ENCODE data around the gene MAP2K6.

MAP2K6 gene

GRCh38 chr17:69427486-69428197, 13.1 kb downstream of the MAP2K6 start:
- DNase-seq, result no peak

DNA sequence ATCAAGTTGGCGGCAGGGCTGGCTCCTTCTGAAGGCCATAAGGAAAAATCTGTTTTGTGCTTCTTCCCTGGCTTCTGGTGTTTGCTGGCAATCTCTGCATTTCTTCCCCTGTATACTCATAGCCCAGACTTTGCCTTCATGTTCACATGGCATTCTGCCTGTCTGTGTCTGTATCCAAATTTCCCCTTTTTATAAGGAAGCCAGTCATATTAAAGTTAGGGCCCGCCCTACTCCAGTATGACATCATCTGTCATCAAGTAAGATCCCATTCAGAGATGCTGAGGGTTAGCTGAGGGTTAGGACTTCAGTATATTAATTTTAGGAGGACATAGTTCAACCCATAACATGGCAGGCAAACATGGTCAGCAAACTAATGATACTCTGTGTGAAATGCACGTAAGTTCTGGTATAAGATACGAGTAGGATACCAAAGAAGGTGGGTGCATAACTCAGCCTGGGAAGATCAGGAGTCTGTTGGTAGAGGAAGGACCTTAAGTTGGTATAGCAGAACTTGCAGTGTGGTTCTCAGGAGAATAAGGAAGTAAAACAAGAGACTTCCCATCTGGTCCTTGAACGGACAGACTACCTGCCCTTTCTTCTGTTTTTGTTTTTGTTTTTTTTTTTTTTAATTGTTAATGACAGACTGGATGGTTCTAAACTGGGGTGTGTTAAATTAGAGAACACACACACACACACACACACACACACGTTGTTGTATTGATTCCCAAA, 13.9 kb downstream of the MAP2K6 start:
- DNase-seq, result no peak

- no peak for DNase-seq
These were observed 16.0 kb downstream of the MAP2K6 start for GRCh38 chr17:69430488-69430887.

DNA sequence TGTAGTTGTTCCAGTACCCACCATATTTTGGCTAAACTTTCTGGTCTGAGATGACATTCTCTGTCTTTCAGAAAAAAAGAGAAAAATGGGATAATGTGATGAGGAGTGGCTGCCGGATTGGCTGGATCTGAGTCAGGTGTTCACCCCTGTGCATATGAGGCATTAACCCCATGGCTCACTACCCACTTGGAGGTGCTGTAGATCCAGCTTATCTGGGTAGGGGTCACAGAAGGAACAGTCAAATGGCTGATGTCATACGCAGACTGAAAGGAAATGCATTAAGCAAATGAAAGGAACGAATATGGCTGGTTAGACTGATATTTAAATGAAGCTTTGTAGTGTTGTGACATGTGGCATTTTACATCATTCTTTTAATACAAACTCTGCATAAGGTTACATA, 17.3 kb downstream of the MAP2K6 start:
- no peak for DNase-seq

- DNase-seq, result no peak
These were observed 18.6 kb downstream of the MAP2K6 start for GRCh38 chr17:69433093-69433492.

GRCh38 chr17:69434164-69434579, 19.7 kb downstream of the MAP2K6 start:
- DNase-seq, result no peak

DNA sequence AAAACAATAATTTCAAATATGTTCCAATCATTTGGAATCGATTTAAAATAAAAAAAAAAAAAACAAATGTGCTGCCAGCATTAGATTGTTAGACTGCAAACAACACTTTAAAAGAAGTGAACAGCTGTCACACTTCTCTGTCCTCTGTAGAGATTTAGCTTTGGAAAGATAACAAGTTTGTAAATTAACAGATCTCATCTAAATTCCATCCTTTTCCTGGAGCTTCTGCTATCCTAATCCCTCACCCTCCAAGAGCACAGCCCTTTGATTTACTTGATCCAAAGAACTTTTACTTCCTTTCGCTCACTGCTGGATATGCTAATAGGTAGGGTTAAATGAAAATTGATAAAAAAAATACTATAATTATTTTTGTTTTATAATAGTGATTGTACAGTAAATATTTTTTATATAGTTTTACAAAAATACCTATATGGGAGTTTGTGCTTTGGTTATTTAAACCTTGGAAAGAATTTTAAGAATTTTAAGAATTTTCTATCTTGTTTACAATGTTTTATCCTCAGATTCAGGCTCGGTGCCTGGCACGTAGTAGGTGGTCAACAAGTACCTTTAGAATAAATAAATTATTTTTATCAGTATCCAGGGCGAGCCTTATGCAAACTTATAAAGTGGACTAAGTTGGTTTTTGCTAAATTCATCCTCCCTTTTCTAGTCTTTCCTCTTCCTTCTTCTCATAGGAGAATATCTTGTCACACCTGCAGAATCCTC, 21.6 kb downstream of the MAP2K6 start:
- DNase-seq, result no peak

DNA sequence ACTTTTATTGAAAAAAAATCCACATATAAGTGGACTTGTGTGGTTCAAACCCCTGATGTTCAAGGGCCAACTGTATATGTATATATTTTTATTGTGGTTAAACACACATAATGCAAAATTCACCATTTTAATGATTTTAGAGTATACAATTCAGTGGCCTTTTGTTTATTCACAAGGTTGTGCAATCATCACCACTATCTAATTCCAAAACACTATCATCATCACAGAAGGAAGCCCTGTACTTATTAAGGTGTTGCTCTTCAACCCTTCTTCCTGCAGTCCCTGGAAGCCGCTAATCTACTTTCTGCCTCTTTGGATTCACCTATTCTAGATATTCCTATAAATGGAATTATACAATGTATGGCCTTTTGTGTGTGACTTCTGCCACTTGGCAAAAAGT, 23.0 kb downstream of the MAP2K6 start:
- no peak for DNase-seq

- no peak for DNase-seq
These were observed 24.3 kb downstream of the MAP2K6 start for GRCh38 chr17:69438776-69439175.

DNA sequence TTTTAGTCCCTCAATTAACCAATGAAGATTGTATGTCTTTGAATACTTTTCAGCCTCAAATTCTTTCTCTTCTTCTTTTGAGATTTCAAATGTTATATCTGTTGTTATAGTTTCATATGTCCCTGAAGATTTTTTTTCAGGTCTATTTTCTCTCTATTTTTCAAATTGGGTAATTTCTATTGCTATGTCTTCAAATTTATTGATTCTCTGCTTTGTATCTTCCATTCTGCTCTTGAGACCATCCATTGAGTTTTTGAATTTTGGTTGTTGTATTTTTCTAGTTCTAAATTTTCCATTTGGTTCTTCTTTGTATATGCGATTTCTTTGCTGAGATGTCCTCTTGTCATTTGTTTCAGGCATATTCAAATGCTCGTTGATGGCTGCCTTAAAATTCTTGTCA, 26.7 kb downstream of the MAP2K6 start:
- no peak for DNase-seq

GRCh38 chr17:69443138-69443537, 28.6 kb downstream of the MAP2K6 start:
- no peak for DNase-seq

- DNase-seq, result no peak
These were observed 29.5 kb downstream of the MAP2K6 start for GRCh38 chr17:69444023-69444422.

DNA sequence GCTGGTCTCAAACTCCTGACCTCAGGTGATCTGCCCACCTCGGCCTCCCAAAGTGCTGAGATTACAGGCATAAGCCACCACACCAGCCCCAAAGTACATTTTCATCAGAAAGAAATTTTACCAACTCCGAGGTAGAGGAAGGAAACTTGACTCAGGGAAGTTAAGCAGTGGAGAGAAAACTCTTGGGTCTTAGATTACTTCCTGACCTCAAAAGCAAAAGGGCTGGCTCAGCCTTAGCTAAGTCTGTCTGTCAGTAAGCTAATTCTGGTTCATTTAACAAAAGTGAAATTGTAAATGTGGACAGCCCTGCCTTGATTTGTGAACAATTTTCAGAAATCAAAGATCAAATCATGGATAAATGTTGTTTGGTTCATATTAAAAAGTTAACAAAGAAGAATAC, 30.6 kb downstream of the MAP2K6 start:
- no peak for DNase-seq

DNA sequence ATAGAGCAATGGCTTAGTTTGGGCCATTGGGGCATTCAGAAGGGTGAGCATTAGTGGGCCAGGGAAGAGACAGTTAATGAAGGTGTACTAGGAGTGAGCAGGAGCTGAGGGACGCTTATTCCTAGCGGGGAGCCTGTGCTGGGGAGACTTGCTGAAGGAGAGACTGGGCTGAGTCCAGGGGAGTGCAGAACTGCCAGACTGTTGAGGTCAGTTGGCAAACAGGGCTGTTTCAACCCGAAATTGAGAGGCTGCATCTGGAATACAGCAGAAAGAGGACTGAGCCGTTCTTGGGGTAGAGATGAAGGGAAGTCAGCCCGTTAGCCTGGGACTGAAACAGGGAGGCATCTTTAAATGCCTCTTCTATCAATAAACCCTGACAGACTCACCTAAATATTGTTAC, 33.2 kb downstream of the MAP2K6 start:
- no peak for DNase-seq

GRCh38 chr17:69448431-69449102, 34.1 kb downstream of the MAP2K6 start:
- no peak for DNase-seq

DNA sequence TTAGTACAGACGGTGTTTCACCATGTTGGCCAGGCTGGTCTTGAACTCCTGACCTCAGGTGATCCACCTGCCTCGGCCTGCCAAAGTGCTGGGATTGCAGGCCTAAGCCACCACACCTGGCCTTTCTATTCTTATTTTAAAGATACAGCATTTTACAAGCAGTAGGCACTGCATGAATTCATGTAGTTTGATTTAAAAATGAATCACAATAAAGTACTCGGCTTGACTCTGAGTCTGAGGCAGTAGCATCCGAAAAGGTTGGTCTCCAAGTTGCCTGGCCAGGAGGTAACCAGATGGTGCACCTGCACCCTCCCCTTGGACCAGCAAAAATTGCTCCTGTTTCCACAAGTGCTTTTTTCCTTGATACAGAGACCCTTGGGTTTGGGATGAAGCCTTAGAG, 35.6 kb downstream of the MAP2K6 start:
- DNase-seq, result no peak

- DNase-seq, result no peak
These were observed 36.4 kb downstream of the MAP2K6 start for GRCh38 chr17:69450918-69451317.

DNA sequence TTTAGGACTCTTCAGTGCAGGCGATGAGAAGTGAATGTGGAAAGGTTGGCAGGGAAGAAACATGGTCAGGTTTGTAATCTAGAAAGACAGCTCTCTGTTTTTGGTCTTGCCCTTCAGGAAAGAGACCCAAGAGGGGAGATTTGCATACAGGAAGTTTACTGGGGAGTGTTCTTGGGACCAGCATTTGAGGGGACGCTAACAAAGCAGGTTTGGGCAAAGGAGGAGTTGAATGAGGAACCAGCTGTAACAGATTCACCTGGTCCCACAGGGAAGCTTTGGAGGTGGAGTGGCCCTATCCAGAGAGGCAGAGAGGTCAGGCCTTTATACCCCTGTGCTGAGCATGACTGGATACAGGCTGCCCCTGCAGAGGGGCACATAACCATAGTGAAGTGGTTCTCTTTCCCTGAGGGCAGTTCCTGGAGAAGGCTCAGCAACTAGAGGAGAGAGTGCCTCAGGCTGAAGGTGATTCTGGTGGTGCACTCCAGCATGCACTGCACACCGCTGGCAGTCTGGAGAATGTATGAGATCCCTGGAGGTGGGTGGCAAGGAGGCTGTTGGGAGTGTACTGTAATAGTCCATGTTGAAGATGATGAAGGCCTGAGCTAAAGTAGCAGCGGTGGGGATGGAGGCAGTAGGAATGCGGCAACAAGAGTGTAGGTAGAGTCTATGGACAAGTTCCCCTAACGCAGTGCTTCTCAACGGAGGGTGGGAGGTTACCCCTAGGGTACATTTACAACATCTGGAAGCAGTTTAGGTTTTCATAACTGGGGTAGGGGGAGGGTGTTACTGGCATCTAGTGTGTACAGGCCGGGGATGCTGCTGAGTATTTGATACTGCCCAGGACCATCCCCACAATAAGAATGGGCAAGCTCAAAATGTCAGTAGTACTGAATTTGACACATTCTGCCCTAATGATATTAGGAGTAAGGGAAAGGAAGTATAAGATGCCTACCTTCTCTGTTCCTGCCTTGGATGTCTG, 37.2 kb downstream of the MAP2K6 start:
- no peak for DNase-seq

DNA sequence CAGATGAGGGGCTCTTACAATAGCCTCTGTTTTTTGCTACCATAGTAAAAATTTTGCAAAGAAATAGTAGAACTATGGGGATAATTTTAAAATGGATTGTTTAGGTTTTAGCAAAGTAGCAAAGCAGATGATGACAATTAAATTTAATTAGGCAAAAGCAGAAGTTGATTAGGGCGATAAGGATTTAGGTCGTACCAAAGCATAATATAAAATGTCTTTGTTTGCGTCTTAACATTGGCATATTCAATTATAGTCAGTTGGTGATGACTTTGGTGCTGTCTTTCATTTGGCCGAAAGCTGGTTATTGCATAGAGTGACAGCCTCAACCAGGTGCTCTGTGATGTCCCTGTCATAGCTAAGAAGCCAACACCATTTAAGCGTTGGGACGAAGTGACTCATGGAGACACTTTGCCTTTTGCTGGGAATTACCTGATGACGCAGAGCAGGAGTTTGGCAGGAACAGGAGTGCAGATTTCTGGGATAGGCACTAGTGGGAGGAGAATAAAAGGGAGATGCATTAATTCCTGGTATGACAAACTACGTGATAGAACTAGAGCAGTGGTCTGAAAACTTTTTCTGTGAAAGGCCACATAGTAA, 38.3 kb downstream of the MAP2K6 start:
- no peak for DNase-seq

DNA sequence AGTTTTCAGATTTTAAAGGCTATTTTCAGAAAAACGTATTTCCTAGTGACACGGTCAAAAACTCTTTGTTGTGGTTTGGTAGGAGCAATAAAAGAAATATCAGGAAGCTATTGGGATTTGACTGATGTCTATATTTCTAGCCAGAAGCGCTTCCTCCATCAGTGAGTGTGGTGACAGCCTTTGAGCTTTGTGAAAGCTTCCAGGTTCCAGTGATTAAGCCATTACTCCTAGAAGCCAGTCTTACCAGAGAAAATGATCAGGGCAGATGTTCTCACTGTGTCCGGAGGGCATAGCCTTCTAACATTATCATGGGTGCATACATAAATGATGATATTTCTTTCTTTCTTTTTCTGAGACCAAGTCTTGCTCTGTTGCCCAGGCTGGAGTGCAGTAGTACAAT, 39.6 kb downstream of the MAP2K6 start:
- DNase-seq, result no peak

DNA sequence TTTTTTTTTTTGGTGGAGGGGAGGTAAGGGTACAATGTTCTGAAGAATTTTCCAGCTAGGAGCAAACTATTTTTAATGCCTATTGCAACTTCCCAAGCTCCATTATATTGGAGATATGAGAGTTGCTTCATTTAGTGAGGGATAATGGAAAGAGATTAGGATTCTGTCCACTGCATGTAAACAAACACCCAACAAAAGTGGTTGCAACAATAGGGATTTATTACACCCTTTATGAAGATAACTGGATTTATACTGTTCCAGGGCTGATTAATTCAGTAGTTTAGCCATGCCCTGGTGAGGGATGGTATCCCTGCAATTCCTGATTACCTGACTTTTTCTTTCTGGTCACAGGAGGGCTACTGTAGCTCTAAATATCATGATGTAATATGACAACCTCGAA, 40.5 kb downstream of the MAP2K6 start:
- no peak for DNase-seq

GRCh38 chr17:69457603-69458002, 43.1 kb downstream of the MAP2K6 start:
- DNase-seq, result peak; percentile 20

All from activated CD4-positive, alpha-beta T cell treated with anti-CD3 and anti-CD28 coated beads, Interleukin-2, amount 50 U/mL, for 16 hours (primary cell).